Prostate gland (tissue), 2 donors: ENCODE data around the gene ATP6AP1.

ENCODE experiments used
- POLR2A ChIP-seq: fragments of 450-650 bp; IDR thresholded peaks from one replicate; pipeline ENCODE4 v1.6.1; 2016; ENCODE audit warnings: antibody characterized with exemption, mild to moderate bottlenecking
- TF ChIP-seq, protein P1 (sequence below), 4 experiments: fragments of 200-600 bp in 2 of 4; fragments of 450-650 bp in 2 of 4; sonication (generic) in 2 of 4; IDR thresholded peaks; 1 replicate in 3 of 4; 2 replicates in 1 of 4; pipeline ENCODE4 v1.5.1; 2016 to 2019; ENCODE audit warnings: antibody characterized with exemption in 4 of 4, mild to moderate bottlenecking in 2 of 4, moderate library complexity in 2 of 4

DNA sequence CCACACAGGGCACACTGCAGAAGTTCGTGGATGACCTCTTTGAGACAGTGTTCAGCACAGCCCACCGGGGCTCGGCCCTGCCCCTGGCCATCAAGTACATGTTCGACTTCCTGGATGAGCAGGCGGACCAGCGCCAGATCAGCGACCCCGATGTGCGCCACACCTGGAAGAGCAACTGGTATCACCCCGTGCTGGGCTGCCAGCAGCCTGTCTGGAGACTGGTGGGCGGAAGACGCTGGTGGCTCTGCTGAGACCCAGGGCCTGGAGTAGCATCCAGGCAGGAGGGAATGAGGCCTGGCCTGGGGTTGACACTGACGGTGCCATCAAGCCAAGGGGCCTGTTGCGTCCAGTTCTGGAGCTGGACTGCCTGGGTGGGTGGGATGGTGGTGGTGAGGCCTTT is 42.0 kb downstream of the ATP6AP1 start:
- TF ChIP-seq, protein P1, sequence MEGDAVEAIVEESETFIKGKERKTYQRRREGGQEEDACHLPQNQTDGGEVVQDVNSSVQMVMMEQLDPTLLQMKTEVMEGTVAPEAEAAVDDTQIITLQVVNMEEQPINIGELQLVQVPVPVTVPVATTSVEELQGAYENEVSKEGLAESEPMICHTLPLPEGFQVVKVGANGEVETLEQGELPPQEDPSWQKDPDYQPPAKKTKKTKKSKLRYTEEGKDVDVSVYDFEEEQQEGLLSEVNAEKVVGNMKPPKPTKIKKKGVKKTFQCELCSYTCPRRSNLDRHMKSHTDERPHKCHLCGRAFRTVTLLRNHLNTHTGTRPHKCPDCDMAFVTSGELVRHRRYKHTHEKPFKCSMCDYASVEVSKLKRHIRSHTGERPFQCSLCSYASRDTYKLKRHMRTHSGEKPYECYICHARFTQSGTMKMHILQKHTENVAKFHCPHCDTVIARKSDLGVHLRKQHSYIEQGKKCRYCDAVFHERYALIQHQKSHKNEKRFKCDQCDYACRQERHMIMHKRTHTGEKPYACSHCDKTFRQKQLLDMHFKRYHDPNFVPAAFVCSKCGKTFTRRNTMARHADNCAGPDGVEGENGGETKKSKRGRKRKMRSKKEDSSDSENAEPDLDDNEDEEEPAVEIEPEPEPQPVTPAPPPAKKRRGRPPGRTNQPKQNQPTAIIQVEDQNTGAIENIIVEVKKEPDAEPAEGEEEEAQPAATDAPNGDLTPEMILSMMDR (IDR thresholded peaks at IDR 0.05), result no peak
- TF ChIP-seq POLR2A, result no peak
